SK-N-SH treated with all-trans-retinoic acid at 6 μM for 48 hours (cell line): ENCODE measurements around the gene TNIP1.

Experiments used
- ATAC-seq: fragments of 200-7000 bp; cut with Tn5 transposase; 3 replicates; pipeline ENCODE4 v1.9.1; 2020; ENCODE audit warnings: mild to moderate bottlenecking, moderate library complexity
- ARNTL ChIP-seq: fragments of 450-650 bp; formaldehyde crosslinking; IDR thresholded peaks from 2 replicates; pipeline ENCODE4 v1.5.0; 2020; ENCODE audit warnings: low read depth, mild to moderate bottlenecking, moderate library complexity, borderline replicate concordance
- CREB5 ChIP-seq: fragments of 250-450 bp; sonication (Bioruptor Pico); IDR thresholded peaks from 2 replicates; pipeline ENCODE4 v1.5.1; 2020; ENCODE audit warnings: low read depth, mild to moderate bottlenecking, moderate library complexity
- CSDC2 ChIP-seq: fragments of 250-450 bp; sonication (Bioruptor Pico); IDR thresholded peaks from 2 replicates; pipeline ENCODE4 v1.5.0; 2020; ENCODE audit warnings: mild to moderate bottlenecking, moderate library complexity
- ESRRG ChIP-seq: fragments of 250-450 bp; sonication (Bioruptor Pico); IDR thresholded peaks from 2 replicates; pipeline ENCODE4 v1.6.1; 2021; ENCODE audit warnings: mild to moderate bottlenecking
- GLIS3 ChIP-seq: fragments of 250-450 bp; sonication (Bioruptor Pico); IDR thresholded peaks from 2 replicates; pipeline ENCODE4 v1.5.0; 2020; ENCODE audit warnings: mild to moderate bottlenecking, moderate library complexity
- OSR1 ChIP-seq: fragments of 250-450 bp; sonication (Bioruptor Pico); IDR thresholded peaks from 2 replicates; pipeline ENCODE4 v1.8.0; 2022; ENCODE audit warnings: moderate library complexity, mild to moderate bottlenecking, inconsistent platforms
- PATZ1 ChIP-seq: fragments of 250-450 bp; sonication (Bioruptor Pico); IDR thresholded peaks from 2 replicates; pipeline ENCODE4 v1.8.0; 2020; ENCODE audit warnings: mild to moderate bottlenecking, moderate library complexity, borderline replicate concordance
- POU6F1 ChIP-seq: fragments of 250-450 bp; sonication (Bioruptor Pico); IDR thresholded peaks from 2 replicates; pipeline ENCODE4 v1.8.0; 2021; ENCODE audit warnings: low read depth, mild to moderate bottlenecking, moderate library complexity, borderline replicate concordance
- PPARA ChIP-seq: fragments of 250-450 bp; sonication (Bioruptor Pico); IDR thresholded peaks from 2 replicates; pipeline ENCODE4 v1.5.0; 2020; ENCODE audit warnings: mild to moderate bottlenecking, borderline replicate concordance
- RARB ChIP-seq: fragments of 250-450 bp; sonication (Bioruptor Pico); IDR thresholded peaks from 2 replicates; pipeline ENCODE4 v1.8.0; 2021; ENCODE audit warnings: mild to moderate bottlenecking, moderate library complexity
- SNAI2 ChIP-seq: fragments of 250-450 bp; sonication (Bioruptor Pico); IDR thresholded peaks from 2 replicates; pipeline ENCODE4 v1.5.0; 2020; ENCODE audit warnings: mild to moderate bottlenecking, moderate library complexity
- TCF4 ChIP-seq: fragments of 250-450 bp; sonication (Bioruptor Pico); IDR thresholded peaks from 2 replicates; pipeline ENCODE4 v1.8.0; 2021; ENCODE audit warnings: mild to moderate bottlenecking, moderate library complexity, borderline replicate concordance
- TOX ChIP-seq: fragments of 250-450 bp; sonication (Bioruptor Pico); IDR thresholded peaks from 2 replicates; pipeline ENCODE4 v1.8.0; 2021; ENCODE audit warnings: mild to moderate bottlenecking, moderate library complexity, borderline replicate concordance
- TSHZ2 ChIP-seq: fragments of 250-450 bp; sonication (Bioruptor Pico); IDR thresholded peaks from 2 replicates; pipeline ENCODE4 v1.5.0; 2020; ENCODE audit warnings: mild to moderate bottlenecking, moderate library complexity
- ZC3H10 ChIP-seq: fragments of 250-450 bp; sonication (Bioruptor Pico); IDR thresholded peaks from 2 replicates; pipeline ENCODE4 v1.5.1; 2021; ENCODE audit warnings: mild to moderate bottlenecking, moderate library complexity
- ZFP3 ChIP-seq: fragments of 250-450 bp; sonication (Bioruptor Pico); IDR thresholded peaks from 2 replicates; pipeline ENCODE4 v1.5.0; 2020; ENCODE audit warnings: mild to moderate bottlenecking, moderate library complexity
- ZFP30 ChIP-seq: fragments of 450-650 bp; formaldehyde crosslinking; IDR thresholded peaks from 2 replicates; pipeline ENCODE4 v1.5.0; 2022; ENCODE audit warnings: mild to moderate bottlenecking, moderate library complexity
- ZNF565 ChIP-seq: fragments of 450-650 bp; formaldehyde crosslinking; conservative IDR thresholded peaks from 2 replicates; pipeline ENCODE4 v1.5.0; 2020; ENCODE audit warnings: low read depth, mild to moderate bottlenecking, moderate library complexity
- ZNF70 ChIP-seq: fragments of 450-650 bp; formaldehyde crosslinking; IDR thresholded peaks from 2 replicates; pipeline ENCODE4 v1.5.0; 2020; ENCODE audit warnings: mild to moderate bottlenecking, moderate library complexity
- ZNF8 ChIP-seq: fragments of 450-650 bp; formaldehyde crosslinking; IDR thresholded peaks from 2 replicates; pipeline ENCODE4 v1.5.0; 2020; ENCODE audit warnings: mild to moderate bottlenecking, moderate library complexity

Gene TNIP1

GRCh38 chr5:151034422-151035379 lies 46.1 kb downstream of the TNIP1 start:
- TF ChIP-seq POU6F1 (CRISPR knock-in tag) (no peak), TOX (CRISPR knock-in tag) (no peak), RARB (CRISPR knock-in tag) (no peak), GLIS3 (no peak), ZNF565 (CRISPR knock-in tag) (no peak), TCF4 (no peak), PATZ1 (CRISPR knock-in tag) (no peak), TSHZ2 (no peak), SNAI2 (no peak), ZFP3 (CRISPR knock-in tag) (no peak)
- ATAC-seq, result no peak

- TF ChIP-seq CSDC2 (CRISPR knock-in tag), result no peak
- no peak for TF ChIP-seq ZNF70 (CRISPR knock-in tag)
- no peak for TF ChIP-seq TOX (CRISPR knock-in tag)
- no peak for TF ChIP-seq ZNF565 (CRISPR knock-in tag)
- TF ChIP-seq ZC3H10 (CRISPR knock-in tag), result no peak
- no peak for TF ChIP-seq TCF4
- no peak for TF ChIP-seq ZNF8
- no peak for TF ChIP-seq RARB (CRISPR knock-in tag)
- no peak for TF ChIP-seq ZFP30 (CRISPR knock-in tag)
- no peak for TF ChIP-seq TSHZ2
- no peak for TF ChIP-seq PATZ1 (CRISPR knock-in tag)
- TF ChIP-seq PPARA (CRISPR knock-in tag), result no peak
- TF ChIP-seq SNAI2, result no peak
- no peak for TF ChIP-seq OSR1
- TF ChIP-seq ESRRG (CRISPR knock-in tag), result no peak
- no peak for TF ChIP-seq ARNTL (CRISPR knock-in tag)
- TF ChIP-seq ZFP3 (CRISPR knock-in tag), result no peak
- TF ChIP-seq CREB5 (CRISPR knock-in tag), result no peak
- TF ChIP-seq GLIS3, result no peak
- no peak for TF ChIP-seq POU6F1 (CRISPR knock-in tag)
- ATAC-seq, result no peak
Measured at GRCh38 chr5:151033217-151033934, 47.5 kb downstream of the TNIP1 start.
